HG03025 (cell line): ENCODE data around the gene NOX1.
"Not testable (repeated sequence)": the region's sequence is repeated elsewhere in the genome, so short reads cannot be mapped to it uniquely, and the experiment has no call there.

Experiments used
- ATAC-seq: cut with Tn5 transposase; IDR thresholded peaks from one replicate; pipeline ENCODE4 v1.9.1; 2021; ENCODE audit warnings: mild to moderate bottlenecking, moderate library complexity; ENCODE audit not compliant: unreplicated experiment, low FRiP score

The NOX1 gene

DNA sequence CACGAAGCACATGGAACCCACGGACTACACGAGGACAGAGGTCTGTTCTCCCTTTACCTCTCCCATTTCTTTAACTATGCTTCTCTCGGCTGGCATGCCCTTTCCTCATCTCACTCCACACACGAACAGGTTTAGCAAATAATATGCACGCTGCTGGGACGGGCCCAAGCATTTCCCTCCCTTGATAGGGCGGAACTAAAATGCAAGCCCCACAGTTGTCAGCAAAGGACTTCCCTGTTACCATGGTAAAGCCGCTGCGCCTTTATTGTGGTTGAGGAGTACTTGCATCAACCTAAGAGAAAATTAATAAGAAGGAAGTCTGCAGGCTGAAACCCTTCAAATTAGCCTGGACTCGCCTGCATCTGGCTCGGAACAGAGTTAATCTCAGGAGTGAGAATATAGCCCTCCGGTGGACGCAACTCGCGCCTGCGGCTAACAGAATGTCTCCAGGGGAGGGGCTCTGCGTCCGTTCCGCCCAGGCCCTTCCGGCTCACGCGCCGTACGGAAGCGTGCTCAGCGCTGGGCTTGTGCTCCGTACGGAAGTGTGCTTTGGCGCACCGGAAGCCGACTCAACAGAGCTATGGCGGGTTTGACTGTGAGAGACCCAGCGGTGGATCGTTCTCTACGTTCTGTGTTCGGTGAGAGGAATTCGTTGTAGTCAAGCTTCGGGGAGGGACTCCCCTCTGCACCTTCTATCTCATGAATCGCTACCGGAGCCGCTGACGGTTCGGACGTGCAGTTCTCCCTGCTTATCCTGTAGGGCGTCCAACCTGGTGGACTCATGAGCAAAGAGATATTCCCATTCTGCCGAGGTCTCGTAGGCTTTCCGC is 54.1 kb downstream of the NOX1 start, which contains the start of gene CSTF2:
Gene CSTF2, plus strand, starts transcription at position 555 of the 830 bp plus-strand sequence. Its CDS starts 26 bp downstream, at position 581.
- ATAC-seq = peak; percentile 98

GRCh38 chrX:100819534-100819836 is 54.7 kb downstream of the NOX1 start:
- no peak for ATAC-seq

DNA sequence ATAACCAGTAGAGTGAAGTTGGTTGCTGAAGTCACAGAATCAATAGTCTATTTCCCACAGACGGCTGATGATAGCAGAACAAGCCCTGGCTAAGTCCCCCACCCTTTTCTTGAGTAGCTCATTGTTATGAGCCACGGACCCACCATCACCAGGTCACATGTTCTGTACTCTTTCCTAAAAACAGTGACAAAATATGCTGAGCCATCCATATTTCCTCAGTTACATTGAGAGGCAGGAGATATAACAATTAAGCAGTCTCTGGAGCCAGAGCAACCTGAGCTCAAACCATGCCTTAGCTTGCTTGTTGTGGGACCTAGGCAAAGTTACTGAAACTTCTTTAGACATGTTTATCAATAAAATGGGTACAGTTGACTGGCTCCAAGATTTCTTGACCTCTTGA is 56.8 kb downstream of the NOX1 start:
- ATAC-seq = no peak

- no peak for ATAC-seq
Observed at GRCh38 chrX:100812216-100813158, 61.7 kb downstream of the NOX1 start.

DNA sequence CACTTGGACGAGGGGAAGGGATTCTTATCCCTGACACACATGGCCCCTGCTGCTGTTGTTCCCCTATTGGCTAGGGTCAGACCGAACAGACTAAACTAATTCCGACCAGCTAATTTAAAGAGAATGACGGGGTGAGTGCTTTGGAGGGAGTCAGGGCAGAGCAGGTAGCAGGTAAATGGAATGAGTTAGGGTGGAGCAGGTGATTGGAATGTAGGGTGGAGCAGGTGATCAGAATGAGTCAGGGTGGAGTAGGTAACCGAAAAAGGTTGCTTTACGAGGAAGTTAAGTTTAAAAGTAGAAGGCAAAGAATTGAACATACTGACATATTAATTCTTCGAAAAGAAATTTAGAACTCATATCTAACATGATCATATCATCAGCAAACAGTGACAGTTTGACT is 65.9 kb downstream of the NOX1 start:
- ATAC-seq = not testable (repeated sequence)

DNA sequence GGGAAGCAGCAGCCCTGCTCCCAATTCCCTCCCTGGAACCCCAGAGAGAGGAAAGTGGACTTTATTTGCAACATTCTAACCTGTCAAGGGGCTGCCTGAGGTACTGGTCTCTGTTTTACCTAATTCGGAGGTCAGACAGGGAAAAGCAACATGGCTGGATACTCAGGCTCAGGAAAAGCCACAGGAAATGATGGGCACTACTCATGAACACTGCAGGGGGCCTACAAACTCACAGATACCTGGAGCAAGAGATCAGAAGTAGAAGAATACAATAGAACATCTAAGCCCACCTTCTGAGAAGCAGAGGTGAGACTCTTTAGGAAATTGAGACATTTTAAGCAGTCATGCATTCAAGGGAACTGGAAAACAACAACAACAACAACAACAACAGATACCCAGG is 69.4 kb downstream of the NOX1 start:
- no peak for ATAC-seq

- ATAC-seq = no peak
Observed at GRCh38 chrX:100802843-100803242, 71.3 kb downstream of the NOX1 start.

- ATAC-seq = no peak
Observed at GRCh38 chrX:100798484-100799214, 75.5 kb downstream of the NOX1 start.

DNA sequence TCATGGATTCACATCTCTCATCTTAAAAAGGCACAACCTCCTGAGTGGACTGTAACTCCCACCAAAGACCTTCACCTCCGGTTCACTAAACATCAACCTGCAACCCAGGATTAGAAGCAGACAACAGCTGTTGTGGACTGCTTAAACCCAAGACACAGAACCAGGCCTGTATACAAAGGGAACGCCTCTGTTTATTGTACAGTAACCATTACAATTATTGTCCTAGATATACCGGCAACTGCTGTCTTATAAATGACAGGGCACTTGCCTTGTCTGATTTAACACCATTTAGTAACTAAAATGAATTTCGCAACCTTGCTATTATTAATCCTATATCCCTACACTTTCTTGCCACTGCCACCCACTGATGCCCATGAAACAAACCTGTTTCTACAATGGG is 76.8 kb downstream of the NOX1 start:
- ATAC-seq = no peak

GRCh38 chrX:100796371-100796770 is 77.8 kb downstream of the NOX1 start:
- ATAC-seq = not testable (repeated sequence)
